Measurements from ENCODE around the gene KCNMA1.
"Not testable (repeated sequence)": the region's sequence is repeated elsewhere in the genome, so short reads cannot be mapped to it uniquely, and the experiment has no call there.

The KCNMA1 gene

GRCh38 chr10:77602913-77603533, 34.6 kb downstream of the KCNMA1 start:
- DNase-seq, result no peak

GRCh38 chr10:77602231-77602912, 35.2 kb downstream of the KCNMA1 start:
- peak; percentile 57 for DNase-seq

- no peak for DNase-seq
Measured at GRCh38 chr10:77601488-77601887, 36.1 kb downstream of the KCNMA1 start.

GRCh38 chr10:77600640-77601039, 37.0 kb downstream of the KCNMA1 start:
- DNase-seq, result no peak

GRCh38 chr10:77599651-77600050, 38.0 kb downstream of the KCNMA1 start:
- no peak for DNase-seq

- no peak for DNase-seq
Measured at GRCh38 chr10:77598606-77599005, 39.0 kb downstream of the KCNMA1 start.

- no peak for DNase-seq
Measured at GRCh38 chr10:77597560-77597959, 40.0 kb downstream of the KCNMA1 start.

GRCh38 chr10:77594471-77594783, 43.2 kb downstream of the KCNMA1 start:
- DNase-seq, result no peak

GRCh38 chr10:77593771-77594470, 43.7 kb downstream of the KCNMA1 start:
- DNase-seq, result no peak

GRCh38 chr10:77592946-77593636, 44.5 kb downstream of the KCNMA1 start:
- peak; percentile 94 for DNase-seq

- DNase-seq, result no peak
Measured at GRCh38 chr10:77592510-77592909, 45.1 kb downstream of the KCNMA1 start.

GRCh38 chr10:77591238-77591880, 46.2 kb downstream of the KCNMA1 start:
- DNase-seq, result no peak

GRCh38 chr10:77590344-77591237, 47.0 kb downstream of the KCNMA1 start:
- no peak for DNase-seq

GRCh38 chr10:77589703-77590102, 47.9 kb downstream of the KCNMA1 start:
- DNase-seq, result not testable (repeated sequence)

GRCh38 chr10:77588886-77589285, 48.7 kb downstream of the KCNMA1 start:
- DNase-seq, result no peak

- DNase-seq, result no peak
Measured at GRCh38 chr10:77587416-77587790, 50.2 kb downstream of the KCNMA1 start.

- peak; percentile 82 for DNase-seq
Measured at GRCh38 chr10:77586719-77587415, 50.7 kb downstream of the KCNMA1 start.

GRCh38 chr10:77584938-77585337, 52.7 kb downstream of the KCNMA1 start:
- DNase-seq, result no peak

- no peak for DNase-seq
Measured at GRCh38 chr10:77583527-77583926, 54.1 kb downstream of the KCNMA1 start.

- DNase-seq, result peak; percentile 75
Measured at GRCh38 chr10:77582710-77583115, 54.9 kb downstream of the KCNMA1 start.

- DNase-seq, result no peak
Measured at GRCh38 chr10:77581738-77582137, 55.9 kb downstream of the KCNMA1 start.

- DNase-seq, result no peak
Measured at GRCh38 chr10:77580482-77580881, 57.1 kb downstream of the KCNMA1 start.
